Neural cell (in vitro differentiated cells): Measurements from ENCODE around the gene IQCB1. TPM values are rescaled to one million over a fixed set of nuclear protein-coding genes. Genes with fewer than 3 reads are reported as not detected.

Experiments used
- H2AFZ ChIP-seq: fragments of 200-600, 300-800 bp; sonication (generic), shearing (Covaris generic); 2 replicates; pipeline ENCODE4 v1.6.0; 2014; ENCODE audit warnings: low read depth, mild to moderate bottlenecking, antibody characterized with exemption, low read length, moderate library complexity
- H3F3A ChIP-seq: fragments of 200-600 bp; shearing (Covaris generic); 2 replicates; pipeline ENCODE4 v1.6.1; 2016; ENCODE audit warnings: mild to moderate bottlenecking, moderate library complexity, mixed read lengths, antibody characterized with exemption, low read length; ENCODE audit not compliant: insufficient read depth, poor library complexity, severe bottlenecking
- H3K27ac ChIP-seq: fragments of 200-600, 300-800 bp; sonication (generic), shearing (Covaris generic); 2 replicates; pipeline ENCODE4 v1.5.1; 2014; ENCODE audit warnings: mild to moderate bottlenecking, low read length, moderate library complexity
- H3K27me3 ChIP-seq: fragments of 300-800, 200-600 bp; sonication (generic), shearing (Covaris generic); 2 replicates; pipeline ENCODE4 v1.6.0; 2014; ENCODE audit warnings: mild to moderate bottlenecking, low read depth, low read length, moderate library complexity; ENCODE audit not compliant: insufficient read depth
- H3K36me3 ChIP-seq: fragments of 300-800, 200-600 bp; sonication (generic), shearing (Covaris generic); 2 replicates; pipeline ENCODE4 v1.5.1; 2014; ENCODE audit warnings: mild to moderate bottlenecking, antibody characterized with exemption, low read length, moderate library complexity; ENCODE audit not compliant: insufficient read depth
- H3K4me2 ChIP-seq: fragments of 300-800, 200-600 bp; sonication (generic), shearing (Covaris generic); 2 replicates; pipeline ENCODE4 v1.6.0; 2014; ENCODE audit warnings: mild to moderate bottlenecking, low read length
- H3K4me3 ChIP-seq: fragments of 300-800, 200-600 bp; sonication (generic), shearing (Covaris generic); 2 replicates; pipeline ENCODE4 v1.5.1; 2014; ENCODE audit warnings: mild to moderate bottlenecking, low read length, moderate library complexity
- H3K79me2 ChIP-seq: fragments of 200-600 bp; shearing (Covaris generic); replicated peaks from 2 replicates; pipeline ENCODE4 v1.6.0; 2014; ENCODE audit warnings: mild to moderate bottlenecking, low read length, moderate library complexity; ENCODE audit not compliant: insufficient read depth
- H3K9ac ChIP-seq: fragments of 300-800, 200-600 bp; sonication (generic), shearing (Covaris generic); 2 replicates; pipeline ENCODE4 v1.6.1; 2016; ENCODE audit warnings: mild to moderate bottlenecking, low read length, mixed read lengths
- H3K9me2 ChIP-seq: fragments of 200-600 bp; shearing (Covaris generic); 2 replicates; pipeline ENCODE4 v1.6.1; 2016; ENCODE audit warnings: mild to moderate bottlenecking, low read length, mixed read lengths; ENCODE audit not compliant: insufficient read depth
- H3K9me3 ChIP-seq: fragments of 200-600, 300-800 bp; sonication (generic), shearing (Covaris generic); 2 replicates; pipeline ENCODE4 v1.6.1; 2016; ENCODE audit warnings: mild to moderate bottlenecking, mixed run types, low read length, moderate library complexity, mixed read lengths
- H4K20me1 ChIP-seq: fragments of 200-600 bp; shearing (Covaris generic); 2 replicates; pipeline ENCODE4 v1.6.1; 2016; ENCODE audit warnings: mild to moderate bottlenecking, mixed run types; ENCODE audit not compliant: insufficient read depth
- EP300 ChIP-seq: fragments of 450-650 bp; conservative IDR thresholded peaks from 2 replicates; pipeline ENCODE4 v1.6.1; 2014; ENCODE audit warnings: antibody characterized with exemption, mild to moderate bottlenecking, moderate library complexity; ENCODE audit not compliant: poor library complexity, severe bottlenecking
- EZH2 ChIP-seq: fragments of 200-600, 300-800 bp; shearing (Covaris generic), sonication (generic); IDR thresholded peaks from 2 replicates; pipeline ENCODE4 v1.6.1; 2014; ENCODE audit warnings: antibody characterized with exemption, low read length, borderline replicate concordance, mild to moderate bottlenecking; ENCODE audit not compliant: insufficient read depth, poor library complexity, severe bottlenecking
- MXI1 ChIP-seq: fragments of 450-650 bp; conservative IDR thresholded peaks from 2 replicates; pipeline ENCODE4 v1.6.1; 2014; ENCODE audit warnings: antibody characterized with exemption, mild to moderate bottlenecking; ENCODE audit not compliant: poor library complexity, severe bottlenecking
- POLR2AphosphoS5 ChIP-seq: IDR thresholded peaks from 2 replicates; pipeline ENCODE4 v1.6.1; 2012
- RAD21 ChIP-seq: fragments of 450-650 bp; conservative IDR thresholded peaks from 2 replicates; pipeline ENCODE4 v1.6.1; 2014; ENCODE audit warnings: antibody characterized with exemption, mild to moderate bottlenecking, moderate library complexity
- REST ChIP-seq: IDR thresholded peaks from 2 replicates; pipeline ENCODE4 v1.6.1; 2012; ENCODE audit warnings: borderline replicate concordance
- SMC3 ChIP-seq: fragments of 450-650 bp; conservative IDR thresholded peaks from 2 replicates; pipeline ENCODE4 v1.6.1; 2014; ENCODE audit warnings: antibody characterized with exemption, mild to moderate bottlenecking, moderate library complexity; ENCODE audit not compliant: poor library complexity
- TAF1 ChIP-seq: IDR thresholded peaks from 2 replicates; pipeline ENCODE4 v1.6.1; 2012; ENCODE audit warnings: low read depth
- polyA plus RNA-seq: library from polyadenylated mRNA; depleted of rRNA; stranded (reverse); fragments of >200 nt; gene quantifications from 2 replicates; pipeline ENCODE4 v1.2.3, GENCODE V29; 2014
- TF ChIP-seq, protein P1 (sequence below): fragments of 450-650 bp; IDR thresholded peaks from 2 replicates; pipeline ENCODE4 v1.5.1; 2014; ENCODE audit warnings: antibody characterized with exemption, mild to moderate bottlenecking, moderate library complexity; ENCODE audit not compliant: poor library complexity, severe bottlenecking

IQCB1 gene
- polyA plus RNA-seq, 1 donor from 2014 or later: 50.2 TPM

DNA sequence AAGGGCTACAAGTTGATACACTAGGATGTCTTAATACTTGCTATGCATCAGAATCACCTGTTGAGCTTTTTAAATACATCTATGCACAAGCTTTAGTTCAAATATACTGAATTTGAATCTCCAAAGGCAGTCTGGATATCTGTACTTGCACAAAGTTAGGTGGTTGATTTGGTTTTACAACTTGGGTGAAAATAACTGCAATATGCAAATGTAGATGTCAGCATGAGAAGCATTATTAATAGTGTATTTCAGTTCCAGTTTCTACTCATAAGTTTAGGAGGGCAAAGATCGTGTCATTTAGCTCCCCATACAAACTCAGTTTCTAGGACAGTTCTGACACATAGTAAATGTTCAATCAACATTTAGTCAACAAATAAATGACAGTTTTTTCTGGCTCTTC is 25.6 kb downstream of the IQCB1 start:
- no peak overlapping the region for H3K4me2 ChIP-seq
- no peak overlapping the region for H3K9ac ChIP-seq
- no peak overlapping the region for H3K27ac ChIP-seq
- H3F3A ChIP-seq: no peaks in the 10 kb centered on the region
- no peaks in the 10 kb centered on the region for H3K9me2 ChIP-seq
- no peaks in the 10 kb centered on the region for H3K79me2 ChIP-seq
- H3K27me3 ChIP-seq: no peaks in the 10 kb centered on the region
- H4K20me1 ChIP-seq: no peaks in the 10 kb centered on the region
- no peaks in the 10 kb centered on the region for H3K36me3 ChIP-seq
- no peak for TF ChIP-seq TAF1
- no peak for TF ChIP-seq POLR2AphosphoS5
- H3K9me3 ChIP-seq: no peaks in the 10 kb centered on the region
- no peak overlapping the region for H2AFZ ChIP-seq
- H3K4me3 ChIP-seq: no peak overlapping the region

- H3K79me2 ChIP-seq: no peaks in the 10 kb centered on the region
- H3K4me3 ChIP-seq: no peak overlapping the region
- no peaks in the 10 kb centered on the region for H3K9me3 ChIP-seq
- no peak overlapping the region for H3K9ac ChIP-seq
- no peak overlapping the region for H3K27ac ChIP-seq
- H3F3A ChIP-seq: no peaks in the 10 kb centered on the region
- H3K36me3 ChIP-seq: no peaks in the 10 kb centered on the region
- H3K9me2 ChIP-seq: no peaks in the 10 kb centered on the region
- no peaks in the 10 kb centered on the region for H4K20me1 ChIP-seq
- no peaks in the 10 kb centered on the region for H3K27me3 ChIP-seq
- H3K4me2 ChIP-seq: no peak overlapping the region
- no peak overlapping the region for H2AFZ ChIP-seq
- no peak for TF ChIP-seq MXI1
- TF ChIP-seq POLR2AphosphoS5: no peak
- TF ChIP-seq, protein P1, sequence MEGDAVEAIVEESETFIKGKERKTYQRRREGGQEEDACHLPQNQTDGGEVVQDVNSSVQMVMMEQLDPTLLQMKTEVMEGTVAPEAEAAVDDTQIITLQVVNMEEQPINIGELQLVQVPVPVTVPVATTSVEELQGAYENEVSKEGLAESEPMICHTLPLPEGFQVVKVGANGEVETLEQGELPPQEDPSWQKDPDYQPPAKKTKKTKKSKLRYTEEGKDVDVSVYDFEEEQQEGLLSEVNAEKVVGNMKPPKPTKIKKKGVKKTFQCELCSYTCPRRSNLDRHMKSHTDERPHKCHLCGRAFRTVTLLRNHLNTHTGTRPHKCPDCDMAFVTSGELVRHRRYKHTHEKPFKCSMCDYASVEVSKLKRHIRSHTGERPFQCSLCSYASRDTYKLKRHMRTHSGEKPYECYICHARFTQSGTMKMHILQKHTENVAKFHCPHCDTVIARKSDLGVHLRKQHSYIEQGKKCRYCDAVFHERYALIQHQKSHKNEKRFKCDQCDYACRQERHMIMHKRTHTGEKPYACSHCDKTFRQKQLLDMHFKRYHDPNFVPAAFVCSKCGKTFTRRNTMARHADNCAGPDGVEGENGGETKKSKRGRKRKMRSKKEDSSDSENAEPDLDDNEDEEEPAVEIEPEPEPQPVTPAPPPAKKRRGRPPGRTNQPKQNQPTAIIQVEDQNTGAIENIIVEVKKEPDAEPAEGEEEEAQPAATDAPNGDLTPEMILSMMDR: no peak
- TF ChIP-seq SMC3: no peak
- TF ChIP-seq REST: no peak
- TF ChIP-seq RAD21: no peak
- TF ChIP-seq TAF1: no peak
- TF ChIP-seq EP300: no peak
- no peak for TF ChIP-seq EZH2
These were observed 31.0 kb downstream of the IQCB1 start for GRCh38 chr3:121803771-121804320.

DNA sequence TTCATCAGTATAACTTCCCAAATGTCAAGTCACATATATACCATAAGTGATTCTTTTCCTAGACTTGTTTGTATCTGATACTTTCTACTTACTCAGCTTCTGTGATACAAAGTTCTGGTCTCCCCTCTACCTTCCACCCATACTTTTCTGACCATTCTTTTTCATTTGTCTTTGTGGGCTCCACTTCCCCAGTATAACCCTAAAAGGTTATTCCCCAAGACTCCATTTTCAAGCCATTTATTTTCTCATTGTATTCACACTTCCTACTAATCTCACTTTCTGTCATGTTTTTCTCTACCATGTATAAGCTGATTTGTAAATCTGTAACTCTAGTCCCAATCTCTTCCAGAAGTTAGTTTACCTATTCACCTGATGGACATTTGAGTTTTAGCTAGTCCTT is 34.0 kb downstream of the IQCB1 start:
- Histone ChIP-seq H4K20me1 (no peaks in the 10 kb centered on the region), H3K9ac (no peak overlapping the region), H2AFZ (no peak overlapping the region), H3K9me3 (no peaks in the 10 kb centered on the region), H3K27ac (no peak overlapping the region), H3K36me3 (no peaks in the 10 kb centered on the region), H3F3A (no peaks in the 10 kb centered on the region), H3K27me3 (no peaks in the 10 kb centered on the region), H3K4me3 (no peak overlapping the region), H3K9me2 (no peaks in the 10 kb centered on the region), H3K4me2 (no peak overlapping the region), H3K79me2 (no peaks in the 10 kb centered on the region)
- no peak for TF ChIP-seq RAD21
- TF ChIP-seq SMC3: no peak
- no peak for TF ChIP-seq MXI1
- no peak for TF ChIP-seq TAF1
- no peak for TF ChIP-seq EP300
- no peak for TF ChIP-seq POLR2AphosphoS5
- TF ChIP-seq, protein P1: no peak
- TF ChIP-seq REST: no peak
- no peak for TF ChIP-seq EZH2
